Neural crest cell (in vitro differentiated cells): ENCODE data around the gene SCN4B. TPM values are rescaled to one million over a fixed set of nuclear protein-coding genes. Genes with fewer than 3 reads are reported as not detected.

Experiments used
- DNase-seq: peaks from one replicate; pipeline ENCODE4 v3.0.0; 2021; ENCODE audit warnings: low read depth, mixed read lengths, low spot score
- H3K27ac Mint-ChIP-seq: one replicate; pipeline ENCODE4 v1.8.0; 2021; ENCODE audit warnings: mild to moderate bottlenecking, mixed read lengths; ENCODE audit not compliant: unreplicated experiment
- H3K27me3 Mint-ChIP-seq: 2 replicates; pipeline ENCODE4 v1.8.0; 2021; ENCODE audit warnings: low read depth, mild to moderate bottlenecking, mixed read lengths
- H3K36me3 Mint-ChIP-seq: 2 replicates; pipeline ENCODE4 v1.8.0; 2021; ENCODE audit warnings: low read depth, mild to moderate bottlenecking, mixed read lengths
- H3K4me1 Mint-ChIP-seq: 2 replicates; pipeline ENCODE4 v1.8.0; 2021; ENCODE audit warnings: mixed read lengths
- H3K4me3 Mint-ChIP-seq: one replicate; pipeline ENCODE4 v1.8.0; 2021; ENCODE audit warnings: mild to moderate bottlenecking, mixed read lengths
- H3K9me3 Mint-ChIP-seq: 2 replicates; pipeline ENCODE4 v1.8.0; 2021; ENCODE audit warnings: mixed read lengths
- total RNA-seq: library from RNA; stranded (reverse); gene quantifications from 2 replicates; pipeline ENCODE4 v1.2.1, GENCODE V29; 2021
- TF ChIP-seq, protein P1 (sequence below): fragments of 200-600 bp; sonication (generic); conservative IDR thresholded peaks from 2 replicates; pipeline ENCODE4 v1.5.0; 2021; ENCODE audit warnings: antibody characterized with exemption, mild to moderate bottlenecking

Gene SCN4B
- total RNA-seq, 1 donor from 2014 or later: 2.0 TPM

- no peak for DNase-seq
- peaks cover 94% of the 10 kb centered on the region for H3K27me3 Mint-ChIP-seq
- TF ChIP-seq, protein P1, sequence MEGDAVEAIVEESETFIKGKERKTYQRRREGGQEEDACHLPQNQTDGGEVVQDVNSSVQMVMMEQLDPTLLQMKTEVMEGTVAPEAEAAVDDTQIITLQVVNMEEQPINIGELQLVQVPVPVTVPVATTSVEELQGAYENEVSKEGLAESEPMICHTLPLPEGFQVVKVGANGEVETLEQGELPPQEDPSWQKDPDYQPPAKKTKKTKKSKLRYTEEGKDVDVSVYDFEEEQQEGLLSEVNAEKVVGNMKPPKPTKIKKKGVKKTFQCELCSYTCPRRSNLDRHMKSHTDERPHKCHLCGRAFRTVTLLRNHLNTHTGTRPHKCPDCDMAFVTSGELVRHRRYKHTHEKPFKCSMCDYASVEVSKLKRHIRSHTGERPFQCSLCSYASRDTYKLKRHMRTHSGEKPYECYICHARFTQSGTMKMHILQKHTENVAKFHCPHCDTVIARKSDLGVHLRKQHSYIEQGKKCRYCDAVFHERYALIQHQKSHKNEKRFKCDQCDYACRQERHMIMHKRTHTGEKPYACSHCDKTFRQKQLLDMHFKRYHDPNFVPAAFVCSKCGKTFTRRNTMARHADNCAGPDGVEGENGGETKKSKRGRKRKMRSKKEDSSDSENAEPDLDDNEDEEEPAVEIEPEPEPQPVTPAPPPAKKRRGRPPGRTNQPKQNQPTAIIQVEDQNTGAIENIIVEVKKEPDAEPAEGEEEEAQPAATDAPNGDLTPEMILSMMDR: no peak
- H3K4me1 Mint-ChIP-seq: peaks cover 9% of the 10 kb centered on the region
- H3K27ac Mint-ChIP-seq: no peak overlapping the region
- no peak overlapping the region for H3K4me3 Mint-ChIP-seq
- no peaks in the 10 kb centered on the region for H3K36me3 Mint-ChIP-seq
- H3K9me3 Mint-ChIP-seq: no peaks in the 10 kb centered on the region
Measured at GRCh38 chr11:118157186-118157895, 4.7 kb upstream of the SCN4B start.

- TF ChIP-seq, protein P1: peak; percentile 13
- Mint-ChIP-seq H3K27me3 (peaks cover 96% of the 10 kb centered on the region), H3K9me3 (no peaks in the 10 kb centered on the region), H3K36me3 (no peaks in the 10 kb centered on the region), H3K4me1 (peaks cover 9% of the 10 kb centered on the region), H3K27ac (no peak overlapping the region), H3K4me3 (no peak overlapping the region)
- no peak for DNase-seq
Measured at GRCh38 chr11:118156531-118157185, 4.0 kb upstream of the SCN4B start.

GRCh38 chr11:118155776-118156530 is 3.3 kb upstream of the SCN4B start:
- DNase-seq: no peak
- H3K4me3 Mint-ChIP-seq: peak overlapping the region; percentile 27
- TF ChIP-seq, protein P1: no peak
- no peaks in the 10 kb centered on the region for H3K9me3 Mint-ChIP-seq
- H3K27ac Mint-ChIP-seq: no peak overlapping the region
- H3K36me3 Mint-ChIP-seq: no peaks in the 10 kb centered on the region
- H3K27me3 Mint-ChIP-seq: peaks cover 96% of the 10 kb centered on the region
- peaks cover 9% of the 10 kb centered on the region for H3K4me1 Mint-ChIP-seq

DNA sequence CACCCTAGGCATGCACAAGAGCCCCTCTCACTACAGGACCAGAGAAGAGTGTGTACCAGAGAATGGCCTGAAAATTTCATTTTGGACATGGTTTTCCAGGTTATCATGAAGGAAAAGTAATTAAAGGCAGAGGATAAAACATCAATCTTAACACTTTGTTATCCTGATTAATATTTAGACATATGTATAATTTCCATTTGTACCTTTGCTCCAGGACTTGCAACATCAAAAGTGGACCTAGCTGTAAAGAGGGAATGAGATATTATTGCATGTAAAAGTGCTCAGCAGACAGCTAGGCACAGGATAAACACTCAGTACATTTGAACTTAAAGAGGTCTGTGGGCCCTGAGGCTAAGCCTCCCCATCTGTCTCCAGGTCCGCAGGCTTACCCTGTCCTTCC is 2.0 kb upstream of the SCN4B start:
- H3K4me1 Mint-ChIP-seq: peaks cover 9% of the 10 kb centered on the region
- no peak overlapping the region for H3K27ac Mint-ChIP-seq
- DNase-seq: no peak
- no peaks in the 10 kb centered on the region for H3K9me3 Mint-ChIP-seq
- H3K4me3 Mint-ChIP-seq: peak overlapping the region; percentile 86
- TF ChIP-seq, protein P1: no peak
- H3K27me3 Mint-ChIP-seq: peaks cover 99% of the 10 kb centered on the region
- H3K36me3 Mint-ChIP-seq: no peaks in the 10 kb centered on the region

- Mint-ChIP-seq H3K4me1 (peaks cover 9% of the 10 kb centered on the region), H3K36me3 (no peaks in the 10 kb centered on the region), H3K4me3 (peak overlapping the region; percentile 86), H3K27ac (no peak overlapping the region), H3K27me3 (peaks cover 99% of the 10 kb centered on the region), H3K9me3 (no peaks in the 10 kb centered on the region)
- DNase-seq: no peak
- TF ChIP-seq, protein P1: no peak
Measured at GRCh38 chr11:118153976-118154375, 1.4 kb upstream of the SCN4B start.
